Fibroblast of lung (primary cell): ENCODE data around the gene CAPG.

Source experiments
- EZH2 ChIP-seq: IDR thresholded peaks from 2 replicates; pipeline ENCODE4 v1.5.1; 2012; ENCODE audit warnings: low read length, control low read depth, mild to moderate bottlenecking; ENCODE audit errors: missing control alignments
- TF ChIP-seq, protein P1 (sequence below), 2 donors: IDR thresholded peaks in 1 of 2; conservative IDR thresholded peaks in 1 of 2; 1 replicate in 1 of 2; 2 replicates in 1 of 2; pipeline ENCODE4 v1.5.1; 2011 to 2012; ENCODE audit warnings: low read length in 2 of 2, control low read depth in 1 of 2, inconsistent platforms in 1 of 2, low read depth in 1 of 2, mild to moderate bottlenecking in 1 of 2

DNA sequence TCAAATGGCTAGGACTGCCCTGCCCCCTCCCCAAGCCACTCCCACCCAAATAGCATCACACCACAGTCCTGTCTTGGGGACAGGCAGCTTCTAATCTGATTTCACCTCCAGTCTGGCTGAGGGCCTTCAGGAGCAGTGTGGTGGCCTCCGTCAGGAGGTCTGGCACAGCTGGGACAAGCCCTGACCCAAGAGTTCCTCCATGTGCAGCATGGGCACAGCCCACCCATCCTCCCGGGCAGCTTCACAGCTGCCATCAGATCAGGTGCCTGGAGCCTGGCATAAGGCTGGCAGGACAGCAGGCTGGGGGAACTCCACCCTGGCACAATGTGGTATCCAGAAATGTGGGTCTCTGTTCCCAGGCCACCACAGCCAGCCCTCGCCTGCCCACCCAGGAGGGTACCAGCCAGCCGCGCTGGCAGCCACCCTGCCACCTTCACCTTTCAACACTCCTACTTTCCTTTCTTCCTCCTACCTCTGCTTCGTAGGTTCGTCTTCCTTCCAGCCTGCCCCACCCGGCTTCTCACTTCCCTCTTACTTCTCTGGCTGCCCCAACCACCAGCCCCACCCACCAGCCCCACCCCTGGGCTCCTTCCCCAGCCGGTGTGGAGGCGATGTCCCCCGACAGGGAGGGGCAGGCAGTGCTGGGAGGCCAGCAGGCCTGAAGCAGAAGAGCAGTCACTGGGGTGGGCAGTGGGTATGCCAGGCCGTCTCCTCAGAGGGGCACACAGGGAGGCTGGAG lies at the start of gene CAPG:
- TF ChIP-seq, protein P1, sequence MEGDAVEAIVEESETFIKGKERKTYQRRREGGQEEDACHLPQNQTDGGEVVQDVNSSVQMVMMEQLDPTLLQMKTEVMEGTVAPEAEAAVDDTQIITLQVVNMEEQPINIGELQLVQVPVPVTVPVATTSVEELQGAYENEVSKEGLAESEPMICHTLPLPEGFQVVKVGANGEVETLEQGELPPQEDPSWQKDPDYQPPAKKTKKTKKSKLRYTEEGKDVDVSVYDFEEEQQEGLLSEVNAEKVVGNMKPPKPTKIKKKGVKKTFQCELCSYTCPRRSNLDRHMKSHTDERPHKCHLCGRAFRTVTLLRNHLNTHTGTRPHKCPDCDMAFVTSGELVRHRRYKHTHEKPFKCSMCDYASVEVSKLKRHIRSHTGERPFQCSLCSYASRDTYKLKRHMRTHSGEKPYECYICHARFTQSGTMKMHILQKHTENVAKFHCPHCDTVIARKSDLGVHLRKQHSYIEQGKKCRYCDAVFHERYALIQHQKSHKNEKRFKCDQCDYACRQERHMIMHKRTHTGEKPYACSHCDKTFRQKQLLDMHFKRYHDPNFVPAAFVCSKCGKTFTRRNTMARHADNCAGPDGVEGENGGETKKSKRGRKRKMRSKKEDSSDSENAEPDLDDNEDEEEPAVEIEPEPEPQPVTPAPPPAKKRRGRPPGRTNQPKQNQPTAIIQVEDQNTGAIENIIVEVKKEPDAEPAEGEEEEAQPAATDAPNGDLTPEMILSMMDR (conservative IDR thresholded peaks at IDR 0.05 in 1 of 2, IDR thresholded peaks at IDR 0.05 in 1 of 2; ENCODE audit: low read depth in 1 of 2, low read length in 2 of 2): no peak
- no peak for TF ChIP-seq EZH2
